Stimulated activated CD8-positive, alpha-beta memory T cell treated with anti-CD3 and anti-CD28 coated beads, Interleukin-12 subunit alpha, Interleukin-12 subunit beta, amount 100 ng/mL, for 24 hours (primary cell): ENCODE measurements around the gene PTPA.

Source experiments
- DNase-seq: peaks from one replicate; pipeline ENCODE4 v3.0.0-alpha.2; 2020; ENCODE audit errors: extremely low read depth

The PTPA gene

DNA sequence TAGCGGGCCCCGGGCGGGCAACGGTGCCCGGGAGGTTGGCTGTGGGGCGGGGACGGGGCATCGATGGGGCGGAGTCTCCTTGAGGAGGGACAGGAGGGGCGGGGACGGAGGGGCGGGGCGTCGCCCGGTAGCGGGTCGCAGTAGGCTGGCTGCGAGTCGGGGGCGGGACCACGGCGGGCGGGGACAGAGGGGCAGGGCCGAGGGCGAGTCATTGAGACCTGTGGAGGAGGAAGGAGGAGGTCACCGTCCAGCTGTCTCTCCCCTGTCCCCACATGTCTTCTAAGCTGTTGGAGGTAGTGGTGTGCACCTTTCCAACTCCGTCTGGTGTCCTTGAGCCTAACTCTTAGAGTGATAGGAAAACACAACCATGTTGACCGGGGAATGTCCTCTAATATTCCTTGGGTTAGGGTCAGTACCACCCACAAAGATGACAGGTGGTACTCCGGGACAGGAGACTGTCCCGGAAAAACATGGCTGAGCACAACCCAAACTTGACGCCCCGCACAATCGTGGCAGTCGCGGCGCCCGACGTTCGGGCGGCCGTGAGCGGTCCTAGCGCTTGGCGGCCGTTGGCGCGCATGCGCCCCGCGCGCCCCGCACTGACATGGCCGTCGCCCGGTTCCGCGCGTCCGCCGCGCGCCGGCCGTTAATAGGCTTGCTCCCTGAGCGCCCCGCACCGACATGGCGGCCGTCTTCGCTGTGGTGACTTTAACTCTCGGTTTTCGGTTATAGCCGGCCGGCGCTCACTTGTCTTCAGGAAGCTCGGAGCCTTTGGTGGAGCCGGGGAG lies at the start of gene PTPA, which contains the start of gene CRAT:
PTPA (plus strand) TSS at position 676 of the 788 bp plus-strand sequence. CDS start 186 bp downstream, outside the sequence.
CRAT (minus strand) TSS at position 54 of the 788 bp plus-strand sequence. CDS start 284 bp downstream, outside the sequence.
- peak; percentile 94 for DNase-seq

DNA sequence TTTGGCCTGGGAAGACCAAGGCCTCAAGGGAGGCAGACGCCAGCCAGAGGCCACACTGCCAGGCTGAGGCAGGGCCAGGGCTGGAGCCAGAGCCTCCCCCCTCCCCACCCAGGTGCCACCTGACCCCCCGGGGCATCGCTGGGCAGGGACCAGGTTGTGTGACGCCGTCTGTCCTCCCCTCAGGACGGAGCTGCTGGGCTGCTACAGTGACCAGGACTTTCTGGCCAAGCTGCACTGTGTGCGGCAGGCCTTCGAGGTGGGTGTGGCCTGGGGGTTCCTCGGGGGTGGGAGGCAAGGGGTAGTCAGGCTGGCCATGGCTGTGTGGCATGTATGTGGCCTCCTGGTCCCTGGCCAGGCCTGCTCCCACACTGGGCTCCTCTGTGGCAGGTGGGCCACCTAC lies 48.2 kb upstream of the PTPA start:
- no peak for DNase-seq

DNA sequence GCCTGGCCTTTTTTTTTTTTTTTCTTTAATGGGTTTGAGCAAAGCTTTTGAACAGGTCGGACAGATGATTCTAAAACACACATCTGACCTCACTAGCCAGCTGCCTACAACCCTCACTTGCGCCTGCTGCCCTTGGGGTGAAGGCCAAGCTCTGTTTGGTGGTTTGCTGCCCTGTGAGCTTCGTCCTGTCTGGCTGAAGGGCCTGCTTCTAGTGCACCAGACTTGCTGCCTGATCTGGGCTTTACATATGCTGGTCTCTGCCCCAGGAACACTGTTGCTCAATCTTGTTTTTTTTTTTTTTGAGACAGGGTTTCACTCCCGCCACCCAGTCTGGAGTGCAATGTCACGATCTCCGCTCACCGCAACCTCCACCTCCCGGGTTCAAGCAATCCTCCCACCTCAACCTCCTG lies 46.7 kb upstream of the PTPA start:
- DNase-seq = no peak

DNA sequence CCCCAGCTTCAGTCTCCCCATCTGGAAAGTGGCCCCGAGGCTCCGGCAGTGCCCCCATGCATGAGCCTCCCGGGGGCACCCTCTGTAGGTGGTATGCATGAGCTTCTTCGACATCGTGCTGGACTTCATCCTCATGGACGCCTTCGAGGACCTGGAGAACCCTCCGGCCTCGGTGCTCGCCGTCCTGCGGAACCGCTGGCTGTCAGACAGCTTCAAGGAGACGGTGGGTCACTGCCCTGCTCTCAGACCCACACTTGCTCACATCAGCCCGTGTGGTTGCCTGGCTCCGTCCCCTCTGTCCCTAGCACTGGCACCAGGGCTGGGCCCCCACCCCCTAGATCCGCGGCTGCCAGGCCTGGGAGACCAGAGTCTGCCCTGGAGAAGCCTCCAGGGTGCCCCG lies 43.1 kb upstream of the PTPA start:
- DNase-seq = no peak

DNA sequence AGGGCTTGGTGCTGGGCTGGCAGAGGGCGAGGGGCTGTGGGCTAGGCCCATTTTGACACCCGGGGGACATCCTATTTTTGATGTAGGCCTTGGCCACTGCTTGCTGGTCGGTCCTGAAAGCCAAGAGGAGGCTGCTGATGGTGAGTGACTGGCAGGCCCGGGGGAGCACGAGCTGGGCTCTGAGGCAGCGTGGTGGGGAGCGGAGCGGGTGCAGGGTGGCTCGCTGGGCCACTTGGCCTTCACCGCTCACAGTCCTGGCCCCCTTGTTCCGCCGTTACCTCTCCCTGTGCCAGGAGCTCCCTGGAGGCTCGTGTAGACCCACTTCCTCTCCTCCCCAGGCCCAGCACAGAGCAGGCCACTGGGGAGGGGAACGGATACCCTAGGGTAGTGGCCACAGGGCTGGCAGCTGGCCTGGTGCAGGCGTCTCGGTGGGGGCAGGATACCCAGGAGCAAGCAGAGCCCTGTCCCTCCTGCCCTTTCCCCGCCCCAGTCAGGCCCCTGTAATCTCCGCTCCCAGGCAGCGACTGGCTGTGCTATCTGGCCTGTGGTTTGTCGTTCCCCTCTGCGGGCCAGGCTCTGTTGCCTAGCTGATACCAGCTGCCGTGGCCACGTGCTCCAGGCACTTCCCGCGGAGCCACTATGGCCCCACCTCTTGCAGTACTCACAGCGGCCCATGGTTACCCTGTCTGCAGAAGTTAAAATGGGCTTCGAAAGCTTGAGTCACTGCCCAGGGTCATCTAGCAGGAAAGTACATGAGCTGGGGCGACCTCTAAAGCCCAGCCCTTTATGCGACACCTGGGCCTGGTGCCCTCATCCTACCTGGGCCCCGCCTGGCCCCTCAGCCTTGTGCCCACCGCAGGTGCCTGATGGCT lies 42.0 kb upstream of the PTPA start:
- DNase-seq = peak; percentile 27

DNA sequence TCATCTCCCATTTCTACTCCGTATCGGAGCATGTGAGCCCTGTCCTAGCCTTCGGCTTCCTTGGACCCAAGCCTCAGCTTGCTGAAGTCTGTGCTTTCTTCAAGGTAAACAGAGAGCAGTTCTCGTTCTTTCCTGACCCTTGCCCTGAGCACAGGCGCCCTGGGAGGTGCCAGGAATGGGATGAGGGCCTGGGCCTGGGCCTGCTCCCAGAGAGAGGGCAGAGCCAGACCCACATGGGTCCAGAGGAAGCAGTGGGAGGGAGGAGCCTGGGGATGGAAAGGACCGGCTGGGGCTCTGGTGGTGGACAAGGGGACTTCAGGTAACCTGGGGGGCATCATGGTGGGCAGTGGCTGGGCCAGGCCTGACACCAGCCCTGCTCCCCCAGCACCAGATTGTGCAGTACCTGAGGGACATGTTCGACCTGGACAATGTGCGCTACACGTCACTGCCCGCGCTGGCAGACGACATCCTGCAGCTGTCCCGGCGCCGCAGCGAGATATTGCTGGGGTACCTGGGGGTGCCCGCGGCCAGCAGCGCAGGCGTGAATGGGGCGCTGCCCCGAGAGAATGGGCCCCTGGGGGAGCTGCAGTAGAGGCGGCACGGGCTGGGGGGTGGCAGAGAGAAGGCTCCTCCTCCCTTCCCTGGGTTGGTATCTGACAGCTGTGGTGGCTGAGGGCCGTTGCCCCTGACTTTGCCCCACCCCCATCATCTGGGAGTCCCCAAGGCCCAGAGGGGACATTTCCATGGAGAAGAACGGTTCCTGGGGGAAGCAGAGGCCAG lies 41.2 kb upstream of the PTPA start:
- DNase-seq = no peak

DNA sequence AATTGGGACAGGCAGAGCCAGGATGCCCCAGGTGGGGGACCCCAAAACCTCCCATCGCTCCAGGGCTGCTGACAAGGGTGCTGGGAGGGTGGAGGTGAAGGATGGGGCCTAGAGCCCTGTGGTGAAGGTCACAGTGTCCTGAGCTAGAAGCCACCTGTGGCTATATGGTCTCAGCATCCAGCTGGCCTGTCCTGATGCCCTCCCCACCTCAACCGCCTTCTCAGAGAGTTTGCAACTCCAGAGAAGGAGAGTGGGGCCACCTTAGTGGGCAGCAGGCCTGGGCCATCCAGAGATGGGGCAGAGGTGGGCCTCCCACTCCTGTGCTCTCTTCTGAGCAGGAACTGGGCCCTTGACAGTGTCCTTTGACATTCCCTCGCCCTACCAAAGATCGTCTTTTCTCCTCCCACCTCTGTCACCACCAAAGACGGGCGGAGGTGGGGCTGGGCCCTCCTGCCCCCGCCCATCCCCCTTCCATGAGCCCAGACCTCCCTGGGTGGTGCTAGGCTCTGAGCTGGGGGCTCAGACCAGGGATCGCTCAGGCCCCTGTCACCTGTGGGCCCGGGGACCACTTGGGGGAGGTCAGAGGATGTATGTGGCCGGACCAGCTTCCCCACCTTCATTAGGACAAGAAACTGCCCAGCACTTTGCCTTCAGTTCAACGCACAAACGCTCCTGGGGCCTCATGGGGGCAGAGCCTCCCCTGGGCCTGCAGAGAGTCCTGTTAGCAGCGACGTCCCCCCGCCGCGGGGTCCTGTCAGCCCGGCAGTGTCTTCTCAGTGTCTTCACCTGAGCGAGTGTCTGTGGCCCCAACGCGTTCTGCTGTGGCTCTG lies 40.3 kb upstream of the PTPA start:
- DNase-seq = no peak

DNA sequence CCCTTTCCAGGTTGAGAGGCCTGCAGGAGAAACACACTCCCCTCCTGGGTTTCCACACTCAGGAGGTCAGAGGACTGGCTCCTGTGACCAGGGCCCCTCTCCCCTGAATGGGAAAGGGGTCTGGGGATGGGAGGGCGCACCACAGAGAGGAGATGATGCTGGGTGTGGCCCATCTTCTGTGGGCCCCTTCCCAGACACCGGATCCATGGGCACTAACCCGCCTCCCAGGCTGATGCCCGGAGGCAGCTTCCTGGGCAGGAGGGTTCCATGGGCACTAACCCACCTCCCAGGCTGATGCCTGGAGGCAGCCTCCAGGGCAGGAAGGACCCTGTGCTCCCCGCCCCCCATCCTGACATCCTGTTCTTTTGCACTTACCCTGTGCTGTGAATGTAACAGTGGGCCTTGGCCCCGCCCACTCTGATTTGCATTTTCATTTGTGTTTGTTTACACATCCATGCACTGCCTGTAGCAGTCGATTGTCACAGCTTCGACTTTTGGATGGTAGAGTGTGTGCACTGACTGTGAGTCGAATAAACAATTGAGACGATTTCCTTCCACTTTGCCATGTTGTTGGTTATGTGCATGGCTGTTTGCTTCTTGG lies 39.6 kb upstream of the PTPA start:
- DNase-seq = no peak

DNA sequence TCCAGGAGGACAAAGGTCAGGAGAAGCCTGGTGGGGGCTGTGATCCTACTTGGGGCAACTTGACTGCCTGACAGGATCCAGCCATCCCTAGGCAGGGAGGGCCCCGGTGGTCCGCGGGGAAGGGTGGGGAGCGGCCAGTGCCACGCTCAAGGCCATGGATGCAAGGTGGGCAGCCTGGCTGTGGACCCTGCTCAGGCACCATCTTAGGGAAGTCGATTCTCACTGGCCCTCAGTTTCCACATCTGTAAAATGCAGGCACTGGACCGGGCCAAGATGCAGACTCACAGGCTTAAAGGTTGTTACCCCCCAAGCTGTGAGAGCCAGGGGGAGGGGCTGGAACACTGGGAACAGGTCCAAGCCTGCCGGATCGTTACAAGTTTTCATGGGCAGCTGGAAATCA lies 39.0 kb upstream of the PTPA start:
- DNase-seq = no peak

DNA sequence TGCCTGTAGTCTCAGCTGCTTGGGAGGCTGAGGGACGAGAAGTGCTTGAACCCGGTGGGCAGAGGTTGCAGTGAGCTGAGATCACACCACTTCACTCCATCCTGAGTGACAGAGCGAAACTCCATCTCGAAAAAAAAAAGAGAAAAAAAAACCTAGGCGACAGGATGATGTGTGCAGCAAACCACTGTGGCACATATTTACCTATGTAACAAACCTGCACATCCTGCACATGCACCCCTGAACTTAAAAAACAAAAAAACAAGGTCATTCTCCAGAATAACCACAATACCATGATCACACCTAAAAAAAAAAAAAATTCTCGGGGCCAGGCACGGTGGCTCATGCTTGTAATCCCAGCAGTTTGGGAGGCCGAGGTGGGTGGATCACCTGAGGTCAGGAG lies 37.8 kb upstream of the PTPA start:
- DNase-seq = no peak

DNA sequence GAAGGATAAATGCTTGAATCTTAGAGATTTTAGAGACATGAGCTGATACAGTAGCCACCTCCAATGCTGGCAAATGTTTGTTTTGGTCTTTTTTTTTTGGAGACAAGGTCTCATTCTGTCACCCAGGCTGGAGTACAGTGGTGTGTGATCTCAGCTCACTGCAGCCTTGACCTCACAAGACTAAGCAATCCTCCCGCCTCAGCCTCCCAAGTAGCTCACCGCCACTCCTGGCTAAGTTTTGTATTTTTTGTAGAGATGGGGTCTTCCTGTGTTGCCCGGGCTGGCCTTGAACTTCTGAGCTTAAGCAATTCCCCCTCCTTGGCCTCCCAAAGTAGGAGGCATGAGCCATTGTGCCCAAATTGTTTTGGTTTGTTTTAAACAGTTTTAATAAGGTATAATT lies 37.1 kb upstream of the PTPA start:
- DNase-seq = no peak

DNA sequence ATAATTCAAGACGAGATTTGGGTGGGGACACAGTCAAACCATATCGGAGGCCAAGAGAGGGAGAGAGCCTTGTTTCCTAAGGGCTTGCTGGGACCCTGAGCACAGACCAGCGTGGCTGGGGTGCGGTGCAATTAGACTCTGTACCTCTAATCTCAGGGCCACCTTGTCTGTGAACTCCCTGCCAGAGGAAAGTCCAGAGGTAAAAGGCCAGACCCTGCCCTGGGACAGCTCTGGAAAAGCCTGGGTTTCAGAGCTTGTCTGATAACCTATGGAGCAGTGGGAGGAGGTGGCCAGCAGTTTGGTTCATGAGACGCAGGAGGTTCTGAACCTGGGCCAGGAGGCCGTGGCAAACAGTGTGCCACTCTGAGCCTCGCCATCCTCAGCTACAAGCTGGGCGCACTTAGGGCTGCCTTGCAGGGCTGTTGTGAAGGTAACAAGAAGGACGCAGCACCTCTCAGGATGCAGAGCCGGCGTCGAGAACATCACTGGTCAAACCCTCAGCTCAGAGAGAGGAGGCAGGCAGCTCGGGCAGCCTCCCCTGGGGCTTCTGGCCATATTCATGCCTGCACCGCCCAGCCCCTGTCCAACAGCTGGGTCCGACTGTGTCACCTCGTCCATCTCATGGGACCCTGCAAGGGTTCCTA lies 35.1 kb upstream of the PTPA start:
- DNase-seq = no peak

DNA sequence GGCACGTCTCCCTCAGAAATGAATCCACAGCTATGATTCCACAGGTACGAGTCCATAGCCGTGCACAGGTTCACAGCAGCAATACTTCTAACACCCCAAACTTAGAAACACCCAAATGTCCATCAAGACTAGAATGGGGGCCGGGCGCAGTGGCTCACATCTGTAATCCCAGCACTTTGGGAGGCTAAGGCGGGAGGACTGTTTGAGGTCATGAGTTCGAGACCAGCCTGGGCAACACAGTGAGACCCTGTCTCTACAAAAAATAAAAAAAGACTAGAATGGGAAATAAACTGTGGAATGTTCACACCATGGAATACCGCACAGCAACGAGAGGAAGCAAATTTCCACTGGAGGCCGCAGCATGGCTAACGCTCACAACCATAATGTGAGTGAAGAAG lies 34.6 kb upstream of the PTPA start:
- DNase-seq = no peak

DNA sequence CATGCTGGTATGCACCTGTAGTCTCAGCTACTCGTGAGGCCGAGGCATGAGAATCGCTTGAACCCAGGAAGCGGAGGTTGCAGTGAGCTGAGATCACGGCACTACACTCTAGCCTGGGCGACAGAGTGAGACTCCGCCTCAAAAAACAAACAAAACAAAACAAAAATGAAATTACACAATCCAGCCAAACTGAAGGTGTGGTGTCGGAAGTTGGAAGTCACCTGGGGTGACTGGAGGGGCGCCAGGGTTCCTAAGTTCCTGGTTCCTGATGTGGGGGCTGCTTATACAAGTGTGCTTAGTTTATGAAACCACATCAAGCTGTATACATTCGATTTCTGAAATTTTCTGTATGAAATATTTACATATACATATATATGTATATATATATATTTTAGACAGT lies 34.0 kb upstream of the PTPA start:
- no peak for DNase-seq

DNA sequence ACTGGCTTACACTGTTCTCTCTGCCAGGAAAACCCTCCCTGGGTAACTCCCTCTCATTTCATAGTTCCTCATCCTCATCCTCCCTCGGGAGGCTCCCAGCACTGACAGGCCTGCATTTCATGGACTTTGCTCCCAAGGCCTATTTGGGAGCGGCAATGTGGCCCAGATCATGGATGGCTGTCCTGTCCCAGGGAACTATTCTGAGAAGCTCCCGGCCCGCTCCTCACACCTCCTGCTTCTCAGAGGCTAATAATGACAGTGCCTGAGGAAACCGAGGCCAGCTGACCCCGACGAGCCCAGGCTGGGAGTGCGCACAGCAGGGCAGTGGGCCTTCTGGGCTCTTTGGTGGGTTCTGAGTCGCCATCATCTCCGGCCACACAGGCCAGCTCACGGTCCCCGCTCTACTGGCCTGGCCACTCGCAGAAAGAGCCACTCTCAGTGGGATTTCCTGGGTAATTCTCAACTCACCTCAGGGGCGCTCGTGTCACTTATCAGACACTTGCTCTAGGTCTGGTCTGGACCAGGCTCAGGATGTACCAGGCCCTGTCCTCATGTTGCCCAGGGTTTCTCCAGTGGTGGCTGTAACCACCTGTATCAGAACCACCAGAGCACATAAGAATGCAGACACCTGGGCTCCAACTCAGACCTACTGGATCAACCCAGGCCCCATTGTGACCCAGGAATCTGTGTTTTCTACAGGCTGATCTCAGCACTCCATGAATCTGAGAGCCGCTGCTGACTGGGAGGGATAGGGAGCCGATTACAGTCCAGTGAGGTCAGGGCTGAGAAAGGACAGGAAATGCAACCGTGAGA lies 32.3 kb upstream of the PTPA start:
- DNase-seq = no peak

DNA sequence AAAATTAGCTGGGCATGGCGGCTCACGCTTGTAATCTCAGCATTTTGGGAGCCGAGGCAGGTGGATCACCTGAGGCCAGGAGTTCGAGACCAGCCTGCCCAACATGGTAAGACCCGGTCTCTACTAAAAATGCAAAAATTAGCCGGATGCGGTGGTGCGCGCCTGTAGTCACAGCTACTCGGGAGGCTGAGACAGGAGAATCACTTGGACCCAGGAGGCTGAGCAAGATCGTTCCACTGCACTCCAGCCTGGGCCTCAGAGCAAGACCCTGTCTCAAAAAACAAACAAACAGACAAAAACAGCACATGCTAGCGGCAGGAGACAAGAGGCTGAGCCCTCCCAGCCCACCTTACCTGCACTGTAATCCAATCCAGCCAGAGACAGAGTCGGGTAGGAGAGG lies 31.4 kb upstream of the PTPA start:
- DNase-seq = no peak

DNA sequence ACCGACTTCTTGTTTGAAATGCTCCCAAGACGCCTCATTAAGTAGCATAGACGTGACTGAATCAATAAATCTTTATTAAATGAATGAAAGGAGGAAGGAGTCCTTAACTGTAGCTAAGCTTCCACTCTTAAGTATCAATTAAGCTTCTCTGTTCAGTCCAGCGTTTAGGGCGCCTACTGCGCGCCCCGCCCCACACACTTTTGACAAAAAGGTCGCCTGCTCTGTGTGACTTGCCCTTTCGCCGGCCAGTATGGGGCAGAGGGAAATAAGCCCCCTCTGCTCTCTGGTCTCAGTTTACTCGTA lies 31.0 kb upstream of the PTPA start:
- DNase-seq = no peak

DNA sequence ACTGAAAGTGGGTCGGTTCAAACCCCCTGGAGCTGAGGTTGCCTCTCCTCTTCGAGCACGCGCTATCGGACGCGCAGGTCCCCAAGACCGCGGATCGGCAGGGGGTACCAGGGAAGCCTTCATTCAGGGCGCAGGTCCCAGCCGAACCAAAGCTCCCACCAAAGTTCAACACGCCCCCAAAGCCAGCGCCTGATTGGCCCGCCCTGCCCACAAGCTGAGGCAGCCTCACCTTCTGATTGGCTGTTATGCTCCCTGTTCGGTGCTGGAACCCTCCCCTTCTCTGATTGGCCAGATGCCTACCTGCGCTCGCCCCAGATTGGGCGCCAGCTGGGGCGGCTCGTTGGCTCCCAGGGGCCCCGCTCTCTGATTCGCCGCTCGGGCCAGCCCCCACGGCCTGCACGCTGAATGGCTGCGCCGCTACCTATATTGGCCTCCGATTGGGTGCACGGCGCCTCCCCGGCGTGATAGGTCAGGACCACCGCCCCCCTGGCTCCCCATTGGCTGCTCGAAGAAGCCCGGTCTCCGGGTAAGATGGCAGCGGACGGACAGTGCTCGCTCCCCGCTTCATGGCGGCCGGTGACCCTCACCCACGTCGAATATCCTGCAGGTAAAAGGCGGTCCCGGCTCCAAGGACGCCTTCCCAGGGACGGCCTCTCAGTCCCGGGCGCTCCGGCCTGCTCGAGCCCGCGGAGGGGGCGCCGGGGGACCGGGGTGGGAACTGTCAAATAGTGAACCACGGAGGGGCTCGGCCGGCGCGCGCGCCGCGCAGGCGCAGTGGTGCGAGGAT lies 30.4 kb upstream of the PTPA start, which contains the start of gene DOLPP1:
DOLPP1 (plus strand) TSS at position 511 of the 787 bp plus-strand sequence; CDS start at position 532, 21 bp downstream.
- DNase-seq = peak; percentile 97
